Osteocyte (in vitro differentiated cells): Measurements from ENCODE around the gene NIFK. TPM values are rescaled to one million over a fixed set of nuclear protein-coding genes. Genes with fewer than 3 reads are reported as not detected.

Source experiments
- DNase-seq: peaks from one replicate; pipeline ENCODE4 v3.0.0; 2021; ENCODE audit warnings: mixed read lengths; ENCODE audit not compliant: unreplicated experiment; ENCODE audit errors: extremely low spot score
- H3K27ac Mint-ChIP-seq: one replicate; pipeline ENCODE4 v1.8.0; 2021; ENCODE audit warnings: mild to moderate bottlenecking, mixed read lengths; ENCODE audit not compliant: unreplicated experiment
- H3K27me3 Mint-ChIP-seq: one replicate; pipeline ENCODE4 v1.8.0; 2021; ENCODE audit warnings: mixed read lengths; ENCODE audit not compliant: unreplicated experiment
- H3K36me3 Mint-ChIP-seq: one replicate; pipeline ENCODE4 v1.8.0; 2021; ENCODE audit warnings: mixed read lengths; ENCODE audit not compliant: unreplicated experiment
- H3K4me1 Mint-ChIP-seq: one replicate; pipeline ENCODE4 v1.8.0; 2021; ENCODE audit warnings: mixed read lengths; ENCODE audit not compliant: unreplicated experiment
- H3K4me3 Mint-ChIP-seq: one replicate; pipeline ENCODE4 v1.8.0; 2021; ENCODE audit warnings: mild to moderate bottlenecking, moderate library complexity, mixed read lengths; ENCODE audit not compliant: unreplicated experiment
- H3K9me3 Mint-ChIP-seq: one replicate; pipeline ENCODE4 v1.8.0; 2021; ENCODE audit warnings: mixed read lengths; ENCODE audit not compliant: unreplicated experiment
- CTCF ChIP-seq: fragments of 200-600 bp; sonication (generic); IDR thresholded peaks from 2 replicates; pipeline ENCODE4 v1.5.0; 2021; ENCODE audit warnings: antibody characterized with exemption, mild to moderate bottlenecking, moderate library complexity
- total RNA-seq: library from RNA; stranded (reverse); gene quantifications from 2 replicates; pipeline ENCODE4 v1.2.1, GENCODE V29; 2021

NIFK gene
- total RNA-seq, 1 donor from 2014 or later = 41.0 TPM

- Mint-ChIP-seq H3K27ac (no peak overlapping the region), H3K4me1 (peaks cover 12% of the 10 kb centered on the region), H3K36me3 (peaks cover 40% of the 10 kb centered on the region)
These were observed 5.3 kb downstream of the NIFK start for GRCh38 chr2:121731366-121731765.

GRCh38 chr2:121727950-121728349, 8.7 kb downstream of the NIFK start:
- H3K27ac Mint-ChIP-seq = no peak overlapping the region
- DNase-seq = no peak
- H3K4me3 Mint-ChIP-seq = no peak overlapping the region
- H3K27me3 Mint-ChIP-seq = no peaks in the 10 kb centered on the region
- H3K36me3 Mint-ChIP-seq = peaks cover 37% of the 10 kb centered on the region
- no peaks in the 10 kb centered on the region for H3K4me1 Mint-ChIP-seq
- no peak for TF ChIP-seq CTCF
- no peaks in the 10 kb centered on the region for H3K9me3 Mint-ChIP-seq

More at GRCh38 chr2:121731366-121731765, 5.3 kb downstream of the NIFK start:
- no peak overlapping the region for H3K4me3 Mint-ChIP-seq
- no peaks in the 10 kb centered on the region for H3K27me3 Mint-ChIP-seq
- no peak for TF ChIP-seq CTCF
- no peak for DNase-seq
- no peaks in the 10 kb centered on the region for H3K9me3 Mint-ChIP-seq

GRCh38 chr2:121727332-121727731, 9.3 kb downstream of the NIFK start:
- Mint-ChIP-seq H3K4me3 (no peak overlapping the region), H3K9me3 (no peaks in the 10 kb centered on the region), H3K36me3 (peaks cover 37% of the 10 kb centered on the region), H3K27me3 (no peaks in the 10 kb centered on the region), H3K27ac (no peak overlapping the region), H3K4me1 (peaks cover 4% of the 10 kb centered on the region)
- no peak for DNase-seq
- no peak for TF ChIP-seq CTCF

- no peak for DNase-seq
- H3K9me3 Mint-ChIP-seq = no peaks in the 10 kb centered on the region
- H3K36me3 Mint-ChIP-seq = peaks cover 14% of the 10 kb centered on the region
- no peak overlapping the region for H3K27ac Mint-ChIP-seq
- peaks cover 12% of the 10 kb centered on the region for H3K4me1 Mint-ChIP-seq
- no peak overlapping the region for H3K4me3 Mint-ChIP-seq
- H3K27me3 Mint-ChIP-seq = no peaks in the 10 kb centered on the region
- no peak for TF ChIP-seq CTCF
These were observed 13.4 kb downstream of the NIFK start for GRCh38 chr2:121723316-121723715.

GRCh38 chr2:121722479-121722878, 14.2 kb downstream of the NIFK start:
- Mint-ChIP-seq H3K27me3 (no peaks in the 10 kb centered on the region), H3K27ac (peak overlapping the region; percentile 53), H3K9me3 (no peaks in the 10 kb centered on the region), H3K4me1 (peaks cover 12% of the 10 kb centered on the region), H3K36me3 (peaks cover 7% of the 10 kb centered on the region), H3K4me3 (no peak overlapping the region)
- no peak for TF ChIP-seq CTCF
- no peak for DNase-seq
